Ishikawa (cell line): ENCODE data around the gene GALNT11.

Experiments
- CEBPB ChIP-seq: IDR thresholded peaks from 2 replicates; pipeline ENCODE4 v1.6.1; 2012
- CREB1 ChIP-seq: IDR thresholded peaks from 2 replicates; pipeline ENCODE4 v1.6.1; 2012; ENCODE audit warnings: low read depth
- EGR1 ChIP-seq: IDR thresholded peaks from 2 replicates; pipeline ENCODE4 v1.6.1; 2012
- EP300 ChIP-seq: IDR thresholded peaks from 2 replicates; pipeline ENCODE4 v1.6.1; 2012; ENCODE audit warnings: borderline replicate concordance
- FOXM1 ChIP-seq: IDR thresholded peaks from 2 replicates; pipeline ENCODE4 v1.6.1; 2012; ENCODE audit warnings: low read depth, borderline replicate concordance
- NFIC ChIP-seq: IDR thresholded peaks from 2 replicates; pipeline ENCODE4 v1.6.1; 2012
- RAD21 ChIP-seq: IDR thresholded peaks from 2 replicates; pipeline ENCODE4 v1.6.1; 2012; ENCODE audit warnings: low read depth
- TAF1 ChIP-seq: IDR thresholded peaks from 2 replicates; pipeline ENCODE4 v1.6.1; 2012; ENCODE audit warnings: low read depth, mild to moderate bottlenecking
- TCF12 ChIP-seq: IDR thresholded peaks from 2 replicates; pipeline ENCODE4 v1.6.1; 2012; ENCODE audit warnings: low read depth
- TEAD4 ChIP-seq: IDR thresholded peaks from 2 replicates; pipeline ENCODE4 v1.6.1; 2012
- YY1 ChIP-seq: IDR thresholded peaks from 2 replicates; pipeline ENCODE4 v1.6.1; 2012; ENCODE audit warnings: low read depth
- ZBTB7A ChIP-seq: IDR thresholded peaks from 2 replicates; pipeline ENCODE4 v1.6.1; 2012; ENCODE audit warnings: low read depth
- TF ChIP-seq, protein P1 (sequence below): IDR thresholded peaks from 2 replicates; pipeline ENCODE4 v1.6.1; 2012
- TF ChIP-seq, protein P2 (sequence below): IDR thresholded peaks from 2 replicates; pipeline ENCODE4 v1.6.1; 2012; ENCODE audit warnings: low read depth, mild to moderate bottlenecking
- TF ChIP-seq, protein P3 (sequence below): IDR thresholded peaks from 2 replicates; pipeline ENCODE4 v1.6.1; 2012

The GALNT11 gene

DNA sequence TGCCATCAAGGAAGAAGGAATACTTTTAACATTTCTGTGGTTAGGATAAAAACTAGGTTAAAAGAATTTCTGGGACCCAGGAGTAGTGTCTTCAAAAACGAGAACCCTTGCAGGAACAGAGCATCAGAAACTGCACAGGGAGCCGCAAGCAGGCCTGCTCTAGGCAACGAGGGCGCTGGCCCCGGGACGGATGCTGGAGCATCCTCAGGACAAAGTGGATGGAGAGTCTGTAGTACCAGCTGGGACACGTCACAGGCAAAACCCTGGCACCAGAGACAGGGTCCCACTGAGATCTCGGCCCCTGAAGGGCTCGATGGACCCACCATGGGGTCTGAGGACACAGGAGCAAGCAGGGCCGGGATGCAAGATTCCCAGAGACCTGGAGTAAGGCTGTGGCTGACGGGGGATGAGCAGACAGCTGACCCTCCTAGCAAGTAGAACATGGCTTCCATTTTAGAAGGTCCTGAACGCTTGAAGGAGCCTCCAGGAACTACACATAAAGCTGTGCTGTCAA, 106.6 kb downstream of the GALNT11 start:
- TF ChIP-seq, protein P1, sequence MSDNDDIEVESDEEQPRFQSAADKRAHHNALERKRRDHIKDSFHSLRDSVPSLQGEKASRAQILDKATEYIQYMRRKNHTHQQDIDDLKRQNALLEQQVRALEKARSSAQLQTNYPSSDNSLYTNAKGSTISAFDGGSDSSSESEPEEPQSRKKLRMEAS = no peak

DNA sequence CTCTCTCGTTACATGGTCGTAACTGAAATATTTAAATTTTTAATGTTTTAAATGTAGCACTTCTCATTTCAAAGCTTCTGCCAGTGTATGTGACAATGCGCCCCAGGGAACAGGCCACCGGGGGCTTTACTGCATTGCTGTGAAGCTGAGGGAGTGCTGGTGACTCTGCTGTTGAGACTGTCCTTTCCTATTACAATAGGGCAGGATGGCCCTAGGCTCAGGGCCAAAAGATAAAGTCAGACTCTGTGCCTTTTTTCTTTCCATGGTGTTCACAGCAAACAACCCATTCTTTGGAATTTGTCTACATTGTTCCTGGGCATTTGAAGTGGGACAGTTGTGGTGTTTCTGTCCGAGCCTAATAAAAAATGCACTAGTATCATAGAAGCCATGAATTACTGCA, 107.3 kb downstream of the GALNT11 start:
- no peak for TF ChIP-seq RAD21
- TF ChIP-seq TCF12 = no peak

DNA sequence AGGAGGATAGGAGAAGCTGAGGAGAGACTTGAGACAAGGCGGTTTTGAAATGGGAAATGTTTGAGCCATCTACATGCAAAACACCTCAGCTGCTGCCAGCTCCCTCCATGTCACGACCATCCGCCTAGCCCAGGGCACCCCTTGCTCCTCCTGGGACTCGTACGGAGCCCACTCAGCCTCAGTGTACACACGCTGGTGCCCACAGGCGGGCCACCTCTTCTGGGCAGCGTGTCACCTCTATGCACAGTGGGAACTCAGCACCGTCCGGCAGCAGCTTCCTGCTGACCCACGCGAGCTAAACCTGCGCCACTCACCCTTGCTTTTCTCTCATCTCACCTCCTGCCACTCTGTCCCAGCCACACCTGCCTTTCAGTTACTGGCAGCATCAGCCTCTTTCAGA, 108.3 kb downstream of the GALNT11 start:
- TF ChIP-seq YY1 (no peak), TCF12 (no peak), CREB1 (no peak), NFIC (no peak), FOXM1 (no peak), RAD21 (no peak), TEAD4 (no peak), ZBTB7A (no peak), EGR1 (no peak)
- TF ChIP-seq, protein P1 = no peak
- TF ChIP-seq, protein P2, sequence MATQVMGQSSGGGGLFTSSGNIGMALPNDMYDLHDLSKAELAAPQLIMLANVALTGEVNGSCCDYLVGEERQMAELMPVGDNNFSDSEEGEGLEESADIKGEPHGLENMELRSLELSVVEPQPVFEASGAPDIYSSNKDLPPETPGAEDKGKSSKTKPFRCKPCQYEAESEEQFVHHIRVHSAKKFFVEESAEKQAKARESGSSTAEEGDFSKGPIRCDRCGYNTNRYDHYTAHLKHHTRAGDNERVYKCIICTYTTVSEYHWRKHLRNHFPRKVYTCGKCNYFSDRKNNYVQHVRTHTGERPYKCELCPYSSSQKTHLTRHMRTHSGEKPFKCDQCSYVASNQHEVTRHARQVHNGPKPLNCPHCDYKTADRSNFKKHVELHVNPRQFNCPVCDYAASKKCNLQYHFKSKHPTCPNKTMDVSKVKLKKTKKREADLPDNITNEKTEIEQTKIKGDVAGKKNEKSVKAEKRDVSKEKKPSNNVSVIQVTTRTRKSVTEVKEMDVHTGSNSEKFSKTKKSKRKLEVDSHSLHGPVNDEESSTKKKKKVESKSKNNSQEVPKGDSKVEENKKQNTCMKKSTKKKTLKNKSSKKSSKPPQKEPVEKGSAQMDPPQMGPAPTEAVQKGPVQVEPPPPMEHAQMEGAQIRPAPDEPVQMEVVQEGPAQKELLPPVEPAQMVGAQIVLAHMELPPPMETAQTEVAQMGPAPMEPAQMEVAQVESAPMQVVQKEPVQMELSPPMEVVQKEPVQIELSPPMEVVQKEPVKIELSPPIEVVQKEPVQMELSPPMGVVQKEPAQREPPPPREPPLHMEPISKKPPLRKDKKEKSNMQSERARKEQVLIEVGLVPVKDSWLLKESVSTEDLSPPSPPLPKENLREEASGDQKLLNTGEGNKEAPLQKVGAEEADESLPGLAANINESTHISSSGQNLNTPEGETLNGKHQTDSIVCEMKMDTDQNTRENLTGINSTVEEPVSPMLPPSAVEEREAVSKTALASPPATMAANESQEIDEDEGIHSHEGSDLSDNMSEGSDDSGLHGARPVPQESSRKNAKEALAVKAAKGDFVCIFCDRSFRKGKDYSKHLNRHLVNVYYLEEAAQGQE = no peak

DNA sequence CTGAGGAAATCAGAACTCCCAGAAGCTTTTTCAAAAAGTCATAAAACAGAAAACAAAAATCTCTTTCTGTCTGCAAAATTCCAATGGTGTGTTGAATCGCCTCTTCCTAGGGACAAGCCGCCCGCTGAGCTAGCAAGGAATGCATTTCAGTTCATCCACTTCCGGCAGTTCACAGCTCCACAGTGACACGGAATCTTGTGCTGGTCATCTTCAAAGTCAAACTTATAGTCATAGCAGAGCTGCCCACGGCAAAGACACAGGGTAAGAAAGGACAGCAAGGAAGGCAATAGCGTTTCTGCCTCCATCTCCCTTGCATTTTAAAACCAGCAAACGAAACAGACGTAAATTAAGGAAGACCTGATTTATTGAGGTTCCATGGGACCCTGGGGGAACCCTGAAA, 111.2 kb downstream of the GALNT11 start:
- no peak for TF ChIP-seq NFIC
- no peak for TF ChIP-seq CREB1
- no peak for TF ChIP-seq TCF12
- no peak for TF ChIP-seq YY1
- no peak for TF ChIP-seq FOXM1
- TF ChIP-seq, protein P2 = no peak
- TF ChIP-seq EP300 = no peak
- TF ChIP-seq TAF1 = no peak
- TF ChIP-seq ZBTB7A = no peak
- TF ChIP-seq, protein P1 = no peak
- TF ChIP-seq CEBPB = no peak
- TF ChIP-seq EGR1 = no peak
- no peak for TF ChIP-seq TEAD4
- TF ChIP-seq, protein P3, sequence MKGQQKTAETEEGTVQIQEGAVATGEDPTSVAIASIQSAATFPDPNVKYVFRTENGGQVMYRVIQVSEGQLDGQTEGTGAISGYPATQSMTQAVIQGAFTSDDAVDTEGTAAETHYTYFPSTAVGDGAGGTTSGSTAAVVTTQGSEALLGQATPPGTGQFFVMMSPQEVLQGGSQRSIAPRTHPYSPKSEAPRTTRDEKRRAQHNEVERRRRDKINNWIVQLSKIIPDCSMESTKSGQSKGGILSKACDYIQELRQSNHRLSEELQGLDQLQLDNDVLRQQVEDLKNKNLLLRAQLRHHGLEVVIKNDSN = no peak
- TF ChIP-seq RAD21 = no peak

DNA sequence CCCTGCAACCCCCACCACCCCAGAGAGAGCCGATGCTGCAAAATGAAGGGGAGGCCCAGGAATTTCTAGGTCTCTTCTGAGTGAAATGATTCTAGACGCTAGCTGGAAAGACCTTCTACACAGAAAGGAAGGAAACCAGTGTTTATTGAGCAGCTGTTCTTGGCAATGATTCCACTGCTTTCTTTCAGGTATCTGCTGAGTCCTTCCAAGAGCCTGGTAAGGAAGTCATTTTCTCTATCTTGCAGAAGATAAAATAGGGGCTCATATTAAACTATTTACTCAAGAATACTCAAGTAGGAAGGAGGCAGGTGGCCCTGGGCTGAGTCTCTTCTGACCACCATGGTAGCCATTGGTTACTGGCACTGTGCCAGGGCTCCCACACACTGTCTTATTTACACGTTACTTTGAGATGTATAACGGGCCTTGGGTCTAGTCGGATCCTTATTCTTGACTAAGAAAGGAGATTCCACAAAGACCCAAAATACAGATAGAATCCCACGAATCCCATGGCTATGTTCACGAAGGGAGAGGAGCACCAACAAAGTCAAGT, 112.1 kb downstream of the GALNT11 start:
- TF ChIP-seq YY1 (no peak), ZBTB7A (no peak), CEBPB (no peak), NFIC (peak; percentile 59)
- TF ChIP-seq, protein P2 = no peak
- TF ChIP-seq, protein P3 = no peak
